Subcutaneous adipose tissue (tissue), 4 donors: ENCODE results near the gene ABHD3. TPM values are rescaled to one million over a fixed set of nuclear protein-coding genes. Genes with fewer than 3 reads are reported as not detected.

ENCODE experiments used
- total RNA-seq, 4 donors: library from RNA; depleted of rRNA; stranded (reverse); fragments of >200 nt; gene quantifications; one replicate each; pipeline ENCODE4 v1.1.0, GENCODE V29; 2016
- TF ChIP-seq, protein P1 (sequence below): fragments of 450-650 bp; IDR thresholded peaks from one replicate; pipeline ENCODE4 v1.5.1; 2016; ENCODE audit warnings: low read depth, mild to moderate bottlenecking, control low read depth, antibody characterized with exemption, moderate library complexity

The ABHD3 gene
- total RNA-seq, 4 donors from 2014 or later = 13.6 to 28.5 (median 17.4) TPM

DNA sequence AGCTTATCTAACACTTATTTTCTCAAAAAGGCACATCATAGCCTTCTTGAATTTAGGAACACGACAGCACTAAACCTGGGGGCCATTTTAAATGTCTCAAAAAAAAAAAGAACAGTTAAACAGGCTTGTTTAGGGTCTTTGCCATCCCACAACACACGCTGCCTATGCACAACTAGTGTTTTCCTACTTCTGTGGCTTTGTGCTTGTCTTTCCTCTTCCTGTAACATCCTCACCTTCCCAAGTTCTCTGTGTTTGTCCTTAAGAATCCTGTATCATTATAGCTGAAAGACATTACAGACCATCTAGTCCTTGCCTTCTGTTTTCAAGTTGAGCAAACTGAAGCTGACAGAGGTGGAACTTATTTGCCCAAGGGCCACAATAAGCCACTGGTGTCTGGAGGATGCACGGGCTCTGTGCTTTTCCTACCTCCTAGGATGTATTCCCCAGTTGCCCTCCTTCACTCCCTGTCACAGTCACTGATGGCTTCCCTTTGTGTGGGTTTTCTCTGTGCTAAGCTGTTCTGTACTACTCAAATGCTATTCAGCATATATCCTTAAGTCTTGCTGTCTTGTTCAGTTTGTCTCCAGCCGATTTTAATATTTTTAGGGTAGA, 69.9 kb downstream of the ABHD3 start:
- TF ChIP-seq, protein P1, sequence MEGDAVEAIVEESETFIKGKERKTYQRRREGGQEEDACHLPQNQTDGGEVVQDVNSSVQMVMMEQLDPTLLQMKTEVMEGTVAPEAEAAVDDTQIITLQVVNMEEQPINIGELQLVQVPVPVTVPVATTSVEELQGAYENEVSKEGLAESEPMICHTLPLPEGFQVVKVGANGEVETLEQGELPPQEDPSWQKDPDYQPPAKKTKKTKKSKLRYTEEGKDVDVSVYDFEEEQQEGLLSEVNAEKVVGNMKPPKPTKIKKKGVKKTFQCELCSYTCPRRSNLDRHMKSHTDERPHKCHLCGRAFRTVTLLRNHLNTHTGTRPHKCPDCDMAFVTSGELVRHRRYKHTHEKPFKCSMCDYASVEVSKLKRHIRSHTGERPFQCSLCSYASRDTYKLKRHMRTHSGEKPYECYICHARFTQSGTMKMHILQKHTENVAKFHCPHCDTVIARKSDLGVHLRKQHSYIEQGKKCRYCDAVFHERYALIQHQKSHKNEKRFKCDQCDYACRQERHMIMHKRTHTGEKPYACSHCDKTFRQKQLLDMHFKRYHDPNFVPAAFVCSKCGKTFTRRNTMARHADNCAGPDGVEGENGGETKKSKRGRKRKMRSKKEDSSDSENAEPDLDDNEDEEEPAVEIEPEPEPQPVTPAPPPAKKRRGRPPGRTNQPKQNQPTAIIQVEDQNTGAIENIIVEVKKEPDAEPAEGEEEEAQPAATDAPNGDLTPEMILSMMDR = no peak

DNA sequence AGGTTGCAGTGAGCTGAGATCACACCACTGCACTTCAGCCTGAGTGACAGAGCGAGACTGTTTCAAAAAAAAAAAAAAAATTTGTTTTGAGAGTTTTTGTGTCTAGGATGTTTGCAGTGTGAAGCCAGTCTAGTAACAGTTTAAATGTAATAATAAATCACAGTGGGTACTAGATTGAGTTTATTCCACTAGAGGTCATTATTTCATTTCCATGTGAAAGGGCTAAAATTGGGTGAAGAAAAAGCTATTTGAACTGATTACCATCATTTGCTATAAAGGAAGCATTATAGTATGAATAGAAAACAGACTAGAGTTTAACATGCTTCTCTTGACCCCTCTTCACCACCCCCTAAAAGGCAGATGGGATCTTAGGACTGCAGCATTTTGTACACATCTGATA, 72.2 kb downstream of the ABHD3 start:
- TF ChIP-seq, protein P1 = no peak

DNA sequence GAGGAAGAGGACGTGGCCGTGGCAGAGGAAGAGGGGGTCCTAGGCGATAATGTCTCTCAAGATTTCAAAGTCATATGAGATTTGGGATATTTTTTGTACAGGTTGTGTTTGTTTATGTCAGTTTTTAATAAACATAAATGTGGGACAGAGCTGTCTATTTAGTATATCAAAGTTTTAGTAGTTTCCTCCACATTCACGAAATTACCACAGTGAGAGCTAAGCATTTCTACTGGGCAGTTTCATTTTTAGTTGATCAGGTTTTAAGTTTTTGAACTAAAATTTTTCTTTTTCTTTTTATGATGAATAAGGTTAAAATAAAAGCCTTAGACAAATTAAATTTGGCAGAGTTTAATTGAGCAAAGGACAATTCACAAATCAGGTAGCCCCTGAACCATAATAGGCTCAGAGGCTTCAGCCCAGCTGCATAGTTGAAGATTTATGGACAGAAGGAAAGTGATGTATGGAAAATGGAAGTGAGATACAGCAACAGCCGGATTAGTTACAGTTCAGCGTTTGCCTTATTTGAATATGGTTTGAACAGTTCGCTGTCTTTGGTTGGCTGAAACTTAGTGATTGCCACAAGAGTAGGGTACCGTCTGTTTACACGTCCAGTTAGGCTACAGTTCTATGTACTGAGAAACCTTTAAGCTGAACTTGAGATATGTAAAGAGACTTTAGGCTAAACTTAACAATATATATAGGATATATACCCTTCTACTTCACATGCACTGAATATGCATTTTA, 75.3 kb downstream of the ABHD3 start:
- TF ChIP-seq, protein P1 = no peak

DNA sequence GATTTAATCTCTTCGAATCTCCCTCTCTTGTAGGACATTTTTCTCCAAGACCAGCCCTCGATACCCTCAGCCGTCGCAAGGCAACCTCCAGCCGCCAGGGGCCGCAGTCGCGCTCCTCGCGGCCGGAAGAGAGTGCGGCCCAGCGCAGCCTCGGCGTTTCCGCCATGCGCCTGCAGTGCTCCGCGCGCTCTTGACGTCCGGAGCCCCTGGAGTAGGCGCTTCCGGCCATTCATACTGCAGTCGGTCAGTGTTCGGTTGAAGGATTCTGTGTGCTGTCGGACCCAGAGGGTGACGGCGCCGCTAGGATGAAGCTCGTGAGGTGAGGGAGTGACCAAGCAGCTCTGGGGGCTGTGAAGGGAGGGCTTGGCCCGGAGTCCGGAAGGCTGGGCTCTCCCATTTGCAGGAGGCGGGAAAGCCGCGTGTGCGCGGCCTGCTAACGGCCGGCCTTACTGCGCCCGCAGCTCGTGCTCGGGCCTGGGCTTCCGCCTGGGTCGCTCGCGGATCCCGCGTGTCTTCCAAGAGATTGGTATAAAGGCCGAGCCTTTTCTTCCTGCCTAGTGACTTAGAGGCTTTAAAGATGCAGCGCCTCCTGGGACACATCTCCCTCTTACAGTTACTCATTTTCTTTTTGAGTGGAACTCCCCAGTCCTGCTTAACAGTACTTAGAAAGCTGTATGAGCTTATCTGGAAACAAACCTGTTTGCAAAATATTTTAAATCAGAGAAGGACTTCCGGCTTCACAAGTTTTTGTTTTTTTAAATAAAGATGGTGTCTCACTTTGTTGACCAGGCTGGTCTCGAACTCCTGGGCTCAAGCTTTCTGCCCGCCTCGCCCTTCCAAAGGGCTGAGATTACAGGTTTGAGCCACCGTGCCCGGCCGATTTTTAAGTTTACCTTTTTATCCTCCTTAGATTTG, 92.2 kb downstream of the ABHD3 start, which contains the start of gene SNRPD1:
TSS of gene SNRPD1 (plus strand) at position 190 of the 915 bp plus-strand sequence. CDS start at position 306, 116 bp downstream.
- TF ChIP-seq, protein P1 = no peak

DNA sequence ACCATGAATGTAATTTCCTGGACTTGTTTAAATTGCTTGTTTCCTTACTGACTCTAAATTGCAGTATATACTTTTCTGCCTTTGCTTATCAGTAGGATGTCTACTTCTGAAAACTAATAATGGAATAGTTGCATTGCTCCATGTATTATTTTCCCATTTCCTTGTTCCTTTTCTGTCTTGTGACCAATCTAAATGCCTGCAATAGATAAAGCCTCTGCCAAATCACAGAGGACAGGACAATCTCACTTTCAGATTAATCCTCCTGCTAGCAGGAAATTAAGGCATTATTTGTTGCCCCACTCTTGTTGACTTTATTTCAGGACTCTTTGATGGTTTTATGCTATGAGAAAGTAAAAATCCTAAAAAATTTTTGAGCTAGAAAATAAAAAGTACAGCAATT, 99.4 kb downstream of the ABHD3 start:
- TF ChIP-seq, protein P1 = no peak

DNA sequence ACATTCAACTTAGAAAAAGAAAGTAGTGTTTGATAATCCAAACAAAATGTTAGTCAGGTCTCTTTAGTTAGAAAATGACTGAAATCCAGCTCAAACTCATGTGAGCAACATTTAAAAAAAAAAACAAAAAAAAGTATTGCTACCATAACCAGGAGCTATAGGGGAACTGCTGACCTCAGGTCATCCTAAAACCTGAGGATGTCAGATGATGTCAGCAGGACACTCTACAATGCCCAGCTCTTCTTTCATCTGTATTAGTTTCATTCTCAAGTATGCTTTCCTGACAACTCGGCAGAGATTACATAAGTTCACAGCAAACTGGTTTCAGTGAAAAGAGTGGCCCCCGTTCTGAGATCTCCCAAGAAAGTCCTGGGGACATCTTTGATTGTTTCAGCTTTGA, 99.9 kb downstream of the ABHD3 start:
- TF ChIP-seq, protein P1 = no peak

DNA sequence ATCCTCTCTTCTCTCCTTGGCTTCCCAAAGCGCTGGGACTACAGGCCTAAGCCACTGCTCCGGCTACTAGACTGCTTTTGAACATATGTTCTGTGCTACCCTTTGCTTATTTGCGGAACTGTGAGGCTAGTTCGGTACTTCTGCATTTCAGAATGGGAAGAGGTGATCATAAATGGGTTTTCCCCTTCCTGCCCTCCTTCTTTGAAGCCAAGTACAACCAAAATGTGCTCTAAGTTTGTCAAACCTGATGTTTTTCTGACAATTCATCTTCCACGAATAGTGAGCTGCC, 102.3 kb downstream of the ABHD3 start:
- TF ChIP-seq, protein P1 = no peak
